C4-2B (cell line): ENCODE data around the gene APPBP2.

Experiments
- H3K27ac ChIP-seq: fragments of 450-650 bp; 2 replicates; pipeline ENCODE4 v1.5.1; 2017
- ZFX ChIP-seq: fragments of 450-650 bp; IDR thresholded peaks from 2 replicates; pipeline ENCODE4 v1.6.1; 2017
- TF ChIP-seq, protein P1 (sequence below): fragments of 450-650 bp; conservative IDR thresholded peaks from 2 replicates; pipeline ENCODE4 v1.5.1; 2017; ENCODE audit warnings: mild to moderate bottlenecking

Gene APPBP2

DNA sequence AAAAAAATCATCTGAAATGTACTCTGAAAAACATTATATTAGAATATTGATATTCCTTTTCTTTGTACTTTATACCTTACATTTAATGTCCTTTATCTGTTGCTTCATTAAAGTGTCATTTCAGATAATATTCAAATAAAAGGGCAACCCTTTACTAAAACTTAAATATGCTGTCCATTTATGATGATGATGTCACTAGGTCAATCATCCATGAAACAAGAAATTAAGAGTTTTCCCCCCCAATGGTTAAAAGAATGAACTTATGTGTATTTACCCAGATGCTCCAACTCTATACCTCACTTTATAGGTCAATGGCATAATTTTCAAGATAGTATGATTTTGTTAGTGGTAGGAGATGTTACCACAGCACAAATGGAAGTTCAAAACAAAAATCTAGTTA, 15.3 kb downstream of the APPBP2 start:
- no peak overlapping the region for H3K27ac ChIP-seq
- no peak for TF ChIP-seq ZFX
- TF ChIP-seq, protein P1, sequence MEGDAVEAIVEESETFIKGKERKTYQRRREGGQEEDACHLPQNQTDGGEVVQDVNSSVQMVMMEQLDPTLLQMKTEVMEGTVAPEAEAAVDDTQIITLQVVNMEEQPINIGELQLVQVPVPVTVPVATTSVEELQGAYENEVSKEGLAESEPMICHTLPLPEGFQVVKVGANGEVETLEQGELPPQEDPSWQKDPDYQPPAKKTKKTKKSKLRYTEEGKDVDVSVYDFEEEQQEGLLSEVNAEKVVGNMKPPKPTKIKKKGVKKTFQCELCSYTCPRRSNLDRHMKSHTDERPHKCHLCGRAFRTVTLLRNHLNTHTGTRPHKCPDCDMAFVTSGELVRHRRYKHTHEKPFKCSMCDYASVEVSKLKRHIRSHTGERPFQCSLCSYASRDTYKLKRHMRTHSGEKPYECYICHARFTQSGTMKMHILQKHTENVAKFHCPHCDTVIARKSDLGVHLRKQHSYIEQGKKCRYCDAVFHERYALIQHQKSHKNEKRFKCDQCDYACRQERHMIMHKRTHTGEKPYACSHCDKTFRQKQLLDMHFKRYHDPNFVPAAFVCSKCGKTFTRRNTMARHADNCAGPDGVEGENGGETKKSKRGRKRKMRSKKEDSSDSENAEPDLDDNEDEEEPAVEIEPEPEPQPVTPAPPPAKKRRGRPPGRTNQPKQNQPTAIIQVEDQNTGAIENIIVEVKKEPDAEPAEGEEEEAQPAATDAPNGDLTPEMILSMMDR, result no peak

DNA sequence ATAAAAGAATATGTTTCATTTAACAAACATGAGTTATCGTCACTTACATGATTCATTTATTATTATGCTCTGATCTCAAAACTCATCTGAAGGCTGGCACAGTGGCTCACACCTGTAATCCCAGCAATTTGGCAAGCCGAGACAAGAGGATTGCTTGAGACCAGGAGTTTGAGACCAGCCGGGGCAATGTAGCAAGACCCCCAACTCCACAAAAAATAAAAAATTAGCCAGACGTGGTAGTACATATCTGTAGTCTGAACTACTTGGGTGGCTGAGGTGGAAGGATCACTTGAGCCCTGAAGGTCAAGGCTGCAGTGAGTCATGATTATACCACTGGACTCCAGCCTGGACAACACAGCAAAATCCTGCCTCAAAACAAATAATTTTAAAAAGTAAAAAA, 16.0 kb downstream of the APPBP2 start:
- TF ChIP-seq, protein P1, result no peak
- TF ChIP-seq ZFX, result no peak

DNA sequence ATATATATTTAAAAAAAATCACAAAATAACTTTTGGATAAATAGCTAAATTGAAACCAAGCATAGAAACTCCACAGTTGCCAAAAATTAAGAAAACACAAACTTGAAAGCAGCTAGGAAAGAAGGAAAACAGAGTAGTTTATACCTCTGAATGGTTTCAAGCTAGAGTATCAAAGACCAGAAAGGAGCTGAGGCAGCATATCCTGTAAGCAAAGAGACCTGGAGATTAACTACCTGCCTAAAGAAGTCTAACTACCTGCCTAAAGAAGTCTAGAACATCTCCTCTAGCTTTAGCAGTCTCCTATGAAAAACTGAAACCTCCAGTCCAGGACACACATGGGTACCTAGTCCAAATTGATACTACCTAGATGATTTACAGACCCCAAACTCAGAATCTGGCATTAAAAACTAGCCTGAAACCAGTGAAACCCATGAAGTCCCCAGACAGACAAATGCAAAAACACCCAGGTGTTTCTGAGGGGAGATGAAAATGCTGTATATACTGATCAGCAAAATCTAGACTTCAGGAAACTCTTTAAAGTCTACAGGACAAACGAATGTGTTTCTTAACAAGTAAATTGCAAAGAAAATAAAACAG, 17.6 kb downstream of the APPBP2 start:
- no peak overlapping the region for H3K27ac ChIP-seq
- TF ChIP-seq ZFX, result no peak
- TF ChIP-seq, protein P1, result no peak

More for the DNA sequence above, 16.0 kb downstream of the APPBP2 start:
- H3K27ac ChIP-seq, result no peak overlapping the region

DNA sequence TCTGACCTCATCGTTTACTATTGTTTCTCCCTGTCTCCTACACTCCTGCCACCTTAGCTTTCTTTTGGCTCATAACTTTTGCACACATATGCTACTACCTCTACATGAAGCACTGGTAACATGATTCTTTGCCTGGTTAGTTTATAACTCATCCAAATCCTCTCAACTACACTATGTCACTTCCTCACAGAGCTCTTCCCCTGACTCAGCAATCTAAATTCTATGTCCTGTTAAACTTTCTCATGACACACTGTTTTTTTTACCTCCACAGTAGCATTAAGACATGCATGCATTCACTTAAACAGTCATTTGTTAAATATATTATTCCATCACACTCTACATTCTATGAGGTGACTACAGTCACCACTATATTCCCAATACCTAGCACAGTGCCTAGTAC, 19.7 kb downstream of the APPBP2 start:
- H3K27ac ChIP-seq, result no peak overlapping the region
- no peak for TF ChIP-seq ZFX
- TF ChIP-seq, protein P1, result no peak

DNA sequence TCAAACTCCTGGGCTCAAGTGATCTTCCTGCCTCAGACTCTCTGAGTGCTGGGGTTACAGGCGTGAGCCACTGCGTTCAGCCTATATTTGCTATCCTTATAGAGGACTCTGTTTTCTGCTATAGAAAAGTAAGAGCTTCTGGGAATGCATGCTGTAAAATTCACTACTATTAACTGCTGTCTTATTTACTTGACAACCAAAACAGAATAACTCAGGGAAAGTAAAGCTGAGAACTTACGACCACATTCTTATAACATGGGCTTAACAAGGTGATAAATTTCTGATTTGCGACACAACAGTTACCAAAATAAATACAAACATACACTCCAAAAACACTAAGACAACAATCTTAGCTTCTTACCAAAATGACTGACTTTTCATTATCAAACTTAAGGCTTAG, 23.9 kb downstream of the APPBP2 start:
- no peak for TF ChIP-seq ZFX
- TF ChIP-seq, protein P1, result no peak

DNA sequence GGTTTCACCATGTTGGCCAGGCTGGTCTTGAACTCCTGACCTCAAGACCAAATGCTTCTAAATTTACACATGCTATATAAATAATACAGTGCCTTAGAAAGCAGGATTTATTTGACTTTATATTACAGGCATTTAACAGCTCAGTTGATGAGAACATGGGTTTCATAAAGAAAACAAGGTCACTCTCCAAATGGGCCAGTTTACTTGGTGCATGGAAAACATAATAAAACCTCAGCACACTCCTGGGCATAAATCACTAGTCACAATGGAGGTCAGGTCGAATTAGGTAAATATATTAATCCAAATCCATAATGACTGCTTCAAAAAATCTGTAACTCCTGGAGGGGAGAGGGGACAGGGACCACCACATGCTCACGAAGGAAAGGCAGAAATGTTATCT, 24.5 kb downstream of the APPBP2 start:
- no peak overlapping the region for H3K27ac ChIP-seq
- no peak for TF ChIP-seq ZFX
- TF ChIP-seq, protein P1, result no peak

More for the DNA sequence above, 23.9 kb downstream of the APPBP2 start:
- H3K27ac ChIP-seq, result no peak overlapping the region

DNA sequence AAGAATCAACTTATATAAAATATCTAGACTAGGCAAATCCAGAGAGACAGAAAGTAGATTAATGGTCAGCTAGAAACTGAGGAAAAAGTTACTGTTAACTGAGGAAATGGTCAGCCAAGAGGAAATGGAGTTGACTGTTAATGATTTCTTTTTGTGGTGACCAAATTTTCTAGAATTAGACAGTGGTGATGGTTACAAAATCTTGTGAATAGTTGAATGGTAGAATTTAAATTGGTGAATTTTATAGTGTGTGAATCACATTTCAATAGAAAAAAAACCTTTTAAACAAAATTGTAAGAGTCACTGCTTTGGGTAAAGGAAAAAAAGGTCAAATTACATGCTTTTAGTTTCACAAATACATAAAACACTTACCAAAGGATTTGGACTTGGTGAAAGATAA, 30.0 kb downstream of the APPBP2 start:
- H3K27ac ChIP-seq, result no peak overlapping the region
- TF ChIP-seq, protein P1, result no peak
- no peak for TF ChIP-seq ZFX
